Activated gamma-delta T cell treated with anti-CD3 and anti-CD28 coated beads, Interleukin-2, amount 50 U/mL, for 16 hours (primary cell): ENCODE results near the gene PACSIN1.

Experiments
- DNase-seq: peaks from one replicate; pipeline ENCODE4 v3.0.0-alpha.2; 2020; ENCODE audit warnings: low read depth

The PACSIN1 gene, protein sequence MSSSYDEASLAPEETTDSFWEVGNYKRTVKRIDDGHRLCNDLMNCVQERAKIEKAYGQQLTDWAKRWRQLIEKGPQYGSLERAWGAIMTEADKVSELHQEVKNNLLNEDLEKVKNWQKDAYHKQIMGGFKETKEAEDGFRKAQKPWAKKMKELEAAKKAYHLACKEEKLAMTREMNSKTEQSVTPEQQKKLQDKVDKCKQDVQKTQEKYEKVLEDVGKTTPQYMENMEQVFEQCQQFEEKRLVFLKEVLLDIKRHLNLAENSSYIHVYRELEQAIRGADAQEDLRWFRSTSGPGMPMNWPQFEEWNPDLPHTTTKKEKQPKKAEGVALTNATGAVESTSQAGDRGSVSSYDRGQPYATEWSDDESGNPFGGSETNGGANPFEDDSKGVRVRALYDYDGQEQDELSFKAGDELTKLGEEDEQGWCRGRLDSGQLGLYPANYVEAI

DNA sequence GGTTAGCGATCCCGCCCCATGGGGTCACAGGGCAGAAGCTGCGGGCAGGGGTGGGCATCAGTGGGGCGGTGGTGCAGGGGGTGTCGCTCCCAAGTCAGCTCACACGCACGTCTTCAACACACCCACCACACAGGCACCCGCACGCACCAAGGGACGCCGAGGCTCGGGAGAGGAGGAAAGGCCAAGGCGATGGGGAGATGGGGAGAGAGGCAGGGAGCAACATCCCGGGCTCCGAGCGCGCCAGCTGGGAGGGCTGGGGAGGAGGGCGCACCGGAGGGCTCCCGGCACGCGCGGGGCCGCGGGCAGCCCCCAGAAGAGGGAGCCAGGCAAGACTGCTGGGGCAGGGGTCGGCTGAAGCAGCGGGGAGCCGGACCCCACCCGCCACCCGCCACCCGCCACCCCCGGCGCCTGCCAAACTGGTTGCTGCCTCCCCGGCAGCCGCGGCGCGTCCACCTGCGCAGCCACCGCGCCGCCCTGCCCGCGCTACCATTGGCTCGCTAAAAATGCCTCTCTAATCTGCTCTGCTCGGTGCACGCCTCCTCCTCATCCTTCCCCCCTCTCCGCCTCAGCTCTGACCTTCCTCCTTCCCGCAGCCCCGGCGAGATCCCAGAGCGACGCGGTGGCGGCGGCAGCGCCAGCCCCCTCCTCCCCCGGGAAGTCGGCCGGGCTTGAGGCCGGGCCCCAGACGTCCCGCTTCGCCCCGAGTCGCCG lies at the start of gene PACSIN1:
Gene PACSIN1, plus strand, starts transcription at position 546 of the 711 bp plus-strand sequence. CDS start 60,230 bp downstream, outside the sequence.
- no peak for DNase-seq

DNA sequence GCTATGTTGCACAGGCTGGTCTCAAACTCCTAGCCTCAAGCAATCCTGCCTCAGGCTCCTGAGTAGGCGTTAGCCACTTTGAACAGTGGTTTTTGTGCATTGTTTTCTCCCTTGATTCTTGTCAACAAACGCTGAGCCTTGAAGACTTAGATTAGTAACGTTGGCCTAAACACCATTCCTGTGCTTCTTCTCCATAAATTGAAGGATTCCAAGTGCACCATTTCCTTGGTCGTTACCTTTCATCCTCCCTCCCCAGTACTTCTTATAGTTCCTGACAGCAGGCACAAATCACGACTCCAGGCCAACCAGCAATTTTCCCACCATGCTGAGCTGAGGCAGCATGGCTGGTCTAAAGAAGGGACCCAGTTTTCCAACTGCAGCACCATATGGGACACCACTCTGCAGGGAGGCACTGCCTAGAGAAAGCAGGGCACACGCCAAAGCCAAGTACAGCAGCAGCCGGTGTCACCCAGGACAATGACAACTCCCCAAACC lies 49.0 kb upstream of the PACSIN1 start:
- no peak for DNase-seq

DNA sequence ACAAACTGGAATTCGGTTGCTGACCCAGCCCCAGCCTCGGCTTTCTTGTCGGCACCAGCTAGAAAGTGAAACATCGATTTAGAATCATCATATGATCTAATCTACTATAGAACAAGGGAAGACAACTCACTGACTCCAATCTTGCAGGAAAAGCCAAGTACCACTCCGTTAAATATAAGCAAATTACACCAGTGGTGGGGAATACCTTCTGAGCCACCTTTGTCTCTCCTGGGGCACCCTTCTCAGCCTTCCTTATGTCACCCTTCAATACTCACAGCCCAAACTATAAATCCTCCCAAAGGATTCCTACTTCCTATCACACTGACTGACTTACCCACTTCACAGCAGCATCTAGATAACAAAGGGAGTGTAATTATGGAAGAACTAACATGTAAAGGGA lies 47.5 kb upstream of the PACSIN1 start:
- DNase-seq = no peak

DNA sequence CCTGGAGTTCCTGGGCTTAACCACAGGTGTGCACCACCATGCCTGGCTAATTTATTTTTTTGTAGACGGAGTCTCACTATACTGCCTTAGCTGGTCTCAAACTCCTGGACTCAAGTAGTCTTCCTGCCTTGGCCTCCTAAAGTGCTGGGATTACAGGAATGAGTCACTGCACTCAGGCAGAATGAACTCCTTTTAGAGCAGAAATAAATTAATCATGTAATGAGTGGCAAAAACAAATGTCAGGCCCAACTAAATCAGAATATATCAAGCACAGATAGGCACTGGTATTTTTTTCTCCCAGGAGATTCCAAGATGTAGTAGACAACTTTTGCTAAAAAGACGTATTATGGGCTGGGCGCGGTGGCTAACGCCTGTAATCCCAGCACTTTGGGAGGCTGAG lies 42.6 kb upstream of the PACSIN1 start:
- DNase-seq = no peak

DNA sequence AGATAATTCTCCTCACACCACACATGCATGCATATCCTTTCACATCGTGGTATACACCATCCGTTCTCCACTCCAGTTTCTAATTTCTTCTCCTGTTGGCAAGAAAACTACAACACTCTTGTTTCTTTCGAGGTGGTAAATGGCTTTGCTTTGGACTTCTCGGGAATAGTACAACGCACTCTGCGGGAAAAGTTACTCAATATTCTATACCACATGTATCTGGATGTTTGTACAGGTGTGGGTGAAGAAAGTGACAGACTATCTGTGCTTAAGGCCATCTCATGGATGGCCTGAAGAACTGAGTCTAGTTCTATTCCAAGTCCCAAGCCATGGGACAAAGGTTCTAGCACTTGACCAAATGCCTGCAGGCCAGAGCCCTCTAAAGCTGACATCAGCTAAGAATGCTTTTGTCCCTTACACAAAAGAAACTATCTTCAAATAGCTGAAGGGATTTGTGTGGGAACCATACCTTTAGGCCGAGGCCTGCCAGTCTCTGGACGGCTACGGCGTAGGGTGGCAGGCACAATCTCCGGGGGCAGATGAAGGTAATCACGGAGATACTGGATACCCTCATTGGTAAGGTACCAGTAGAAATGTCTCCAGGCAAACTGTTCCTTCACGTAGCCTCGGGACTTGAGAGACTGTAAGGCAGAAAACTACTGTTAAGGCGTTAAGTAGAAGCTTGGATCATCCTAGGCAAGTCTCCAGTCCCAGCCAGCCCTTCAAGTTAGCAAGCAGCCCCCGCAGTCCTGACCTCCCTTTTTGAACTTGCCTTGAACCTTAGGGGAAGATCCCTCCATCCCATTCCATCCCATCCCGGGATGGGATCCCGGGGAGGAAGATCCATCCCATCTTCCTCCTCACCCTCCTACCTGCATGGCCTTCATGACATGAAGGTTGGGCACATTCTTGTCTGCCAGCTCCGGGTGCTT lies 41.4 kb upstream of the PACSIN1 start:
- no peak for DNase-seq

DNA sequence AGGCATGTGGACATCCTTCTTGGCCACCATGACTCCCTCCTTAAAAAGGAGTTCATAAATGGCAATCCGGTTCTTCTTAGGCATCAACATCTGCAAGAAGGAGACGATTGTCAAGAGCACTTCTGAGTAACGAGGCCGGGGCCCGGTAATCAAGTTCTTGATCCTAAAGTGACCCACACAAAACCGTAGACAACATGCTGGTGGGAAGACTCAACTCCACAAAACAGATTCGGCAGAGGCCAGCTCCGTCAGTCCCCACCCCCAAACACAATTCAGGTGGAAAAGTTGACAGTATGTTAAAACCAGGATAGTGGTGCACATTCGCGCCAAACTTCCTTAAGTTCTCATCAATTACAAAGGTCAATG lies 40.8 kb upstream of the PACSIN1 start:
- no peak for DNase-seq

DNA sequence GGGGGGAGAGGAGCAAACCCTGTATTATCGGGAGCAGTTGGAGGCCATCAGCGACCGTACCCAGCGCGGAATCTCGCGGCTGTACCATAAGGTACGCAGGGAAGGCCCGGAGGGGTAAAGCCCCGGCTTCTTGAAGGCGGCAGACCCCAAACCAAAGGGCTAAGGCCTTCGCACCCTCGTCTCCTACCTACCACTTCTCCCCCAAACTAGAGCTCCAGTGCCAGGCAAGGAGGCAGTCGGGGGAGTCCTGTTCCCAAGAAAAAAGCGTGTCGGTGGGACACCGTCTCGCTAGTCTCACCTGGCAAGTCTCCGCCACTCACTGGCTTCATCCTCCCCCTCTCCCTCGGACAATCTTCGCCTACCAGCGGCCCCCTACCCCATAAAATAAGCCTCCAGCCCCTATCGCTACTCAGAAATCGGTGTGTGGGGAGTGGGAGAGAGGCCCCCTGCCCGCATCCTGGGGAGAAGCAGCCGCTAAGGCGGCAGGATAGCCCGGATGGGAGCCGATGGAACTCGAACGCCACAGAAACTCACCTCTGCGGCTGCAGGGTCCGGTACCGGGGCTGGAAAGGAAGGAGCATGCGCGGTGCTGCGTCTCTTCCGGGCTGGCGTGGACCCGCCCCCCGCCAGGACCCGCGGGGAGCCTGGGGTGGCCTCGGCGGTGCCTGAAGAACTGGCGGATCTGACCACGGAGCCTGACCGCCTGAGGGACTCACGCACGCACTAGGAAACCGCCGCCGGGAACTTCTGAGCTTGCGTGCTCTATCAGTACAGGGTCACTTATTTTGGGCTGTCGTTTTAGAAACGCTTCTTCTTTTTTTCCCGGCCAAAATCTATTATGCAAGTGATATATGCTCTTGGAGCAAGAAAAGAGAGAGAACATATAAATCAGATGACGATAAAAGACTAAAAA lies 40.1 kb upstream of the PACSIN1 start, which contains the start of gene RPS10:
Gene RPS10, minus strand, starts transcription at position 572 of the 913 bp plus-strand sequence. CDS start 848 bp downstream, outside the sequence.
- peak; percentile 85 for DNase-seq

DNA sequence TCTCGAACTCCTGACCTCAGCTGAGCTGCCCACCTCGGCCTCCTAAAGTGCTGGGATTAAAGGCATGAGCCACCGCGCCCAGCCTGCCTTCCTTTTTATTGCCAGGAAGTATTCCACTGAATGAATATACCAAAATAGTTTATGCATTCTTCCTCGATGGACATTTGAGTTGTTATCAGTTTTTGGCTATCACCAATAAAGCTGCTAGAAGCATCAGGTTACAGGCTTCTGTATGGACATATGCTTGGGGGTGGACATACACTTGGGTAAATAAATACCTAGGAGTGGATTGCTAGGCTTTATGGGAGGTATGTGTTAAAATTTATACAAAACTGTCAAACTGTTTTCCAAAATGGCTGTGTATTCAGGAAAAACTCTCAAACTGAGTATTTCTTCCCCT lies 30.0 kb upstream of the PACSIN1 start:
- no peak for DNase-seq

DNA sequence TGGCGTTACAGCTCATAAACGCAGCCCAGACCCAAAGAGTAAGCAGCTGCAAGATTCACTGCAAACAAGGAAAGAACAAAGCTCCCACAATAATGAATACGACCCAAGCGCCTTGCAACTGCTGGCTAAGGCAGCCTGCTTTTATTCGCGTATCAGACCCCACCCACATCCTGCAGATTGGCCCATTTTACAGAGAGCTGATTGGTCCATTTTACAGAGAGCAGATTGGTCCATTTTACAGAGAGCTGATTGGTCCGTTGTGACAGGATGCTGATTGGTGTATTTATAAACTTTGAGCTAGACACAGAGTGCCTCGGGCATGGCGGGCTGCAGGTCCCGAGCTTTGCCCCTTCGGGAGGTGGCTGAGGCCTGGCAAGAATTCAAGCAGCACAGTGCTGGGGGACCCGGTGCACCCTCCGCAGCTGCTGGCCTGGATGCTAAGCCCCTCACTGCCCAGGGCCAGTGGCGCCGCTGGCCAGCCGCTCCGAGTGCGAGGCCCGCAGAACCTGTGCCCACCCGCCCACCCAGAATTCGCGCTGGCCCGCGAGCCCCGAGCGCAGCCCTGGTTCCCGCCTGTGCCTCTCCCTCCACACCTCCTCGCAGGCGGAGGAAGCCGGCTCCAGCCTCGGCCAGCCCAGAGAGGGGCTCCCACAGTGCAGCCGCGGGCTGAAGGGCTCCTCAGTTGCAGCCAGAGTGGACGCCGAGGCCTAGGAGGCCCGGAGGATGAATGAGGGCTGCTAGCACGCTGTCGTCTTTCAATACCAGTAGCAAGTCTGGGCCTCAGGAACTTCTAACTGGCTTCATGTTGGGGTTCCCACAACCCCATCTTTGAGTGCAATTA lies 28.9 kb upstream of the PACSIN1 start:
- DNase-seq = no peak

DNA sequence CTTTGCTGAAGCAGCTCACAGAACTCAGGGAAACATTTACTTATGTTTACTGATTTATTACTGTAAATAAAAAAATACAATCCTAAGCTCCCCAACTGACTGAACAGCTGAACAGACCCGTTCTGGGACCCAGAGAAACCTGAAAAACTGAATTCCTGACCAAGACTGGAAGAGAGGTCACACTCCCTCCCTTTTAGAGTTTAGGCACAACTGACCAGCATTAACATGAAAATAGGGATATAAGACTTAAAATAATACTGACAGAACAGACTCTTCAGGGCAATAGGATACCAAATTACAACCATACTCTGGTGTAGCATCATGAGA lies 28.3 kb upstream of the PACSIN1 start:
- no peak for DNase-seq

DNA sequence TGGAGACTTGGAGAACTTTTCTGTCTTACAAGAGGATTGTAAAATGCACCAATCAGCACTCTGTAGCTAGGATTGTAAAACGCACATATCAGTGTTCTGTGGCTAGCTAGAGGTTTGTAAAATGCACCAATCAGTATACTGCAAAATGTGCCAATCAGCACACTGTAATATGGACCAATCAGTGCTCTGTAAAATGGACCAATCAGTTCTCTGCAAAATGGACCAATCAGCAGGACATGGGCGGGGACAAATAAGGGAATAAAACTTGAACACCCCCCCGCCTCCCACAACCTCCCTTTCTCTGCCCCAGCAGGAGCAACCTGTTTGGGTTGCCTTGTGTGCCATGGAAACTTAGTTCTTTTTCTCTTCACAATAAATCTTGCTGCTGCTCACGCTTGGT lies 27.2 kb upstream of the PACSIN1 start:
- DNase-seq = no peak

DNA sequence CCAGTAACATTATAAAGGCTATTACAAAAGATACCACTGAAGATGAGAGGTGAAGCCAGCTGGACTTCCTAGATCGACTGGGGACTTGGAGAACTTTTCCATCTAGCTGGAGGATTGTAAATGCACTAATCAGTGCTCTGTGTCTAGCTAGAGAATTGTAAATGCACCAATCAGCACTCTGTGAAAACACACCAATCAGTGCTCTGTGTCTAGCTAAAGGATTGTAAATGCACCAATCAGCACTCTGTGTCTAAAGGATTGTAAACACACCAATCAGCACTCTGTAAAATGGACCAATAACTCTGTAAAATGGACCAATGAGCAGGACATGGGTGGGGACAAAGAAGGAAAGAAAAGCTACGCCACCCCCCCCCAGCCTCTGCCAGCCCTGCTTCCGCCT lies 26.4 kb upstream of the PACSIN1 start:
- no peak for DNase-seq

DNA sequence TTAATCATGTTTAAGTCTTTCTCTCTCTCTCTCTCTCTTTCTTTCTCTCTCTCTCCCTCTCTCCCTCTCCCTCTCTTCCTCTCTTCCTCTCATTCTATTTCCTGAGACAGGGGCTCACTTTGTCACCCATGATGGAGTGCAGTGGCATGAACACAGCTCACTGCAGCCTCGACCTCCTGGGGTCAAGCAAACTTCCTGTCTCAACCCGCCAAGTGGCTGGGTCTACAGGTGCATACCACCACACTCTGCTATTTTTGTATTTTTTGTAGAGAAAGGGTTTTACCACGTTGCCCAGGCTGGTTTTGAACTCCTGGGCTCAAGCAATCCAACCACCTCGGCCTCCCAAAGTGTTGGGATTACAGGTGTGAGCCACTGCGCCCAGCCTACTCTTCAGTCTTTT lies 24.4 kb upstream of the PACSIN1 start:
- DNase-seq = no peak

DNA sequence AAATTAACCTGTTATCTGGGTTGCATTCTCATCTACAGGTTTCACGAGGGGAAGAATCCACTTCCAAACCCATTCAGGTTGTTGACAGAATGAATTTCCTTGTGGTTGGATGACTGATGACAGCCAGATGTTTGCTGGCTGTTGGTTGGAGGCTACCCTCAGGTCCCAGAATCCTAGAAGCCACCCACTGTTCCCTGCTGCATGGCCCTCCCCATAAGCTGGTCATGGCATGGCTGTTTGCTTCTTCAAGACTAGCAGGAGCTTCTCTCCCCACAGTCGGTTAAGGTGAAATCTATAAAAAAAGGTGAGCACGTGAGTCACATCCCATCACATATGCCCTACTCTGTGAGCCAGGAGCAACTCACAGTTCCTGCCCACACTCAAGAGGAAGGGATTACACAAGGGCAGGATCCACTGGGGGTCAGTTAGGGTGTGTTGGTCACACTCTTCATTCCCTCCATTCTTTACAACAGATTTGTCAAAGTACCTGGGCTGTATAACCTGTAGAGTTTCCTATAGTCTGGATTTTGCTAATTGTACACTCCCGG lies 20.5 kb upstream of the PACSIN1 start:
- DNase-seq = no peak

DNA sequence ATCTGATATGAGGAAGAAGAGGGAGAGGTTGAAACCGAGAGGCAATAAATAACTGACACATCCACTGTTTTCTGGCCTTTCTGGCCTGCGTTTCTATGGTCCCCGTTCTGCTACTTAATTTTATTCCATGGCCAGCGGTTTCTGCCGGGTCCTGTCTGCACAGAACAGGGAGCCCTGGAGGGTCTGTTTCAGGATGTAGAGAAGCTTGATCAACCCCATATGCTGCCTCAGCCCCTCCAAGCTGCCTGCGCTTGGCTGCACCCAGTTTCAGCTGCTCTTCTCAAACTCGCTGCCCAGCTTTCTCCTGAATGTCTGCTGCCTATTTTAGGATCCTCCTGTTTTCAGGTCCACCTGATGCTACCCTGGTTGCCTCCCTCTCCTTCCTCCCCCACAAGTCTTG lies 18.5 kb upstream of the PACSIN1 start:
- DNase-seq = no peak

DNA sequence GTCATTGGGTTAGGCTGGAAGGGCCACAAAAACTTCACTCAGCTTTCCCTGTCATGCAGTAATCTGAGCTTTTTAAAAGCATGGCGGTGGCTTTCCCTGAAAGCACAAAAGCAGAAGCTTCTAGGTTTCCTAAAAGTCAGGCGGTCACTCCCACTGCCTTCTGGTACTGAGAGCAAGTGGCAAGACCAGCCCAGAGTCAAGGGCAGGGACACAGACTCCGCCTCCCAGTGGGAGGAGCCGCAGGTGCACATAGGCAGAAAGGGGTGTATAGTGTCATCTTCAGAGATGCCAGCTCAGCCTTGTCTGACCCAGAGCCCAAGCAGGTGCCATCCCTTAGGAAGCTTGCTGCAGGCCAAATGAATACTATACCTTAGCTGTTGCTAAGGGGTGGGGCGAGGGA lies 18.0 kb upstream of the PACSIN1 start:
- no peak for DNase-seq

DNA sequence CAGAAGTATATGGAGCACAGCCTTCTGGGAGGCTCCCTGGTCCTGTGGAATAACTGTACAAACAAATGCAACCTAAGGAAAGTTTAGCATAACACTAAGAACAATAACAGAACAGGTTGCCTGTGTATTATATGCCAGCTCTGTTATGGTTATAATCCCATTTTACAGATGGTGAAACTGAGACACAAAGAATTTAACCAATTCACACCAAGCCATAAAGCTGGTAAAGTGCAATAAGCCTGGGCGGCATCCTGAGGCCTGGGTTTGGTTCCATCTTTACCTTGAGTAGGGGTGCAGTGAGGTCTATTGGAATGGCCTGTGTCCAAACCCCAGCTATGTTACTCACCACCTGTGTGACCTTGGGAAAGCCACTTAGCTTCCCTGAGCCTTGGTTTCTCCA lies 14.7 kb upstream of the PACSIN1 start:
- DNase-seq = no peak

DNA sequence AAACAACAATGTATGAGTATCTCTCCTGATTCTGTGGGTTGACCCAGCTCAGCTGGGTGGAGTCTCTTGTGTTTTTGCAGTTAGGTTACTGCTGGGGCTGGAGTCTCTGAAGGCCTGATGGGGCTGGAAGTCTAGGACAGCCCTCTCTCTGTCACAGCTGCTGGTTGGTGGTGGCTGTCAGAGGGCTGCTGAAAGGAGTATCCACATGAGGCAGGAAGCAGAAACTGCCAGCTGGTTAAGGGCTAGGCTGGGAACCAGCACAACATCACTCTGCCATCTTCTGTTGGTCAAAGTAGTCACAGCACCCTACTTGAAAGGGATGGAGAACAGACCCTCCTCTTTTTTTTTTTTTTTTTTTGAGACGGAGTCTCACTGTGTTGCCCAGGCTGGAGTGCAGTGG lies 10.0 kb upstream of the PACSIN1 start:
- no peak for DNase-seq

DNA sequence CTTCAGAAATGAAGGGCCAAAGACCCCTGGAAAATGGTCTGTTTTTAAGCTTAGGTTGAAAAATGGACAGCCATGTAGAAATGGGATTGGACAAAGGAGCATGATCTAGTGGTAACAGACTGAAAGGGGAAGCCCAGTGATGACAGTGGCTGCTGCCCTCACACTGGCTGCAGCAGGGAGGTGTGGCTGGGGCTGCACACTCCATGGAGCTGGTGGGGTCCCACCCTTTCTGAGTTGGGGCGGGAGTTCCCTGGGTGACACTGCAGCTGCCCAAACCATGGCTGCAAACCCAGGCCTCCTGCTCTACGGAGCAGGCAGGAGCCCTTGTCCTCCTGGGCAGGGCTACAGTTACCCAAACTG lies 8.5 kb upstream of the PACSIN1 start:
- DNase-seq = no peak
